H1 (cell line): ENCODE data around the gene TEX29.

Source experiments
- CBX8 ChIP-seq: fragments of 300-800, 300-1000 bp; sonication (generic); IDR thresholded peaks from 2 replicates; pipeline ENCODE4 v1.7.1; 2016; ENCODE audit warnings: low read depth, low read length, borderline replicate concordance
- TF ChIP-seq, protein P1 (sequence below), 3 experiments: IDR thresholded peaks; 1 replicate in 2 of 3; 2 replicates in 1 of 3; pipeline versions ENCODE4 v1.5.1 to v1.6.1; 2011; ENCODE audit warnings: low read length in 3 of 3, mild to moderate bottlenecking in 3 of 3, inconsistent platforms in 2 of 3, low read depth in 1 of 3, moderate library complexity in 1 of 3; ENCODE audit not compliant: insufficient read depth in 1 of 3; ENCODE audit errors: control extremely low read depth in 1 of 3

DNA sequence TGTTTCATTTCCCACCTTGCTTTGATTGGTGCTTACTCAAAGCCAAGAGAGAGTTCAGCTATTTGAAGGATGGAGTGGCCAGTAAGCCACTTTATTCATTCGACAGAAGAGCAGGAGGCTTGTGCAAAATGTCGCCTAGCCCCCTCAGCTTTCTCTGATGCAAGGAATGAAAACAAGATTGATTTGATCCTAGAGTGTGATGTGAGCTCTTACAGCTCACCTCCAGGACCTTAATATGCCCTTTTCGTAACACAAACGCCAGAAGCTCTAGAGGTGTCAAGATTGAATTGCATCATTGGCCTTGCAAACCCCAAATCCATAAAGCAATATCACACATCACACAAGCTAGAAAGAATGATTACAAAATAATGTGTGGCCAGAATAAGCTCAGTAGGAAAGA, 36.4 kb downstream of the TEX29 start:
- TF ChIP-seq CBX8 = no peak
- TF ChIP-seq, protein P1, sequence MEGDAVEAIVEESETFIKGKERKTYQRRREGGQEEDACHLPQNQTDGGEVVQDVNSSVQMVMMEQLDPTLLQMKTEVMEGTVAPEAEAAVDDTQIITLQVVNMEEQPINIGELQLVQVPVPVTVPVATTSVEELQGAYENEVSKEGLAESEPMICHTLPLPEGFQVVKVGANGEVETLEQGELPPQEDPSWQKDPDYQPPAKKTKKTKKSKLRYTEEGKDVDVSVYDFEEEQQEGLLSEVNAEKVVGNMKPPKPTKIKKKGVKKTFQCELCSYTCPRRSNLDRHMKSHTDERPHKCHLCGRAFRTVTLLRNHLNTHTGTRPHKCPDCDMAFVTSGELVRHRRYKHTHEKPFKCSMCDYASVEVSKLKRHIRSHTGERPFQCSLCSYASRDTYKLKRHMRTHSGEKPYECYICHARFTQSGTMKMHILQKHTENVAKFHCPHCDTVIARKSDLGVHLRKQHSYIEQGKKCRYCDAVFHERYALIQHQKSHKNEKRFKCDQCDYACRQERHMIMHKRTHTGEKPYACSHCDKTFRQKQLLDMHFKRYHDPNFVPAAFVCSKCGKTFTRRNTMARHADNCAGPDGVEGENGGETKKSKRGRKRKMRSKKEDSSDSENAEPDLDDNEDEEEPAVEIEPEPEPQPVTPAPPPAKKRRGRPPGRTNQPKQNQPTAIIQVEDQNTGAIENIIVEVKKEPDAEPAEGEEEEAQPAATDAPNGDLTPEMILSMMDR (IDR thresholded peaks at IDR 0.05; ENCODE audit: control extremely low read depth in 1 of 3, insufficient read depth in 1 of 3, low read depth in 1 of 3, low read length in 3 of 3) = no peak
